ENCODE results near the gene MYADM.
A peak's percentile ranks its signal among the peaks of the same experiment; 100 is the strongest.

MYADM gene

GRCh38 chr19:53898636-53899341 lies 31.1 kb downstream of the MYADM start:
- Histone ChIP-seq H3K4me3 (ENCODE audit: low read depth in 1 of 5, low read length in 5 of 5) (no peak overlapping the region), H3K27me3 (ENCODE audit: control insufficient read depth in 5 of 5, insufficient read depth in 4 of 5, low read length in 5 of 5) (peaks cover 14 to 41% (median 37%) of the 10 kb centered on the region in 5 donors), H3K9me3 (ENCODE audit: control insufficient read depth in 5 of 5, low read length in 5 of 5) (no peaks in the 10 kb centered on the region), H3K27ac (ENCODE audit: low read depth, low read length) (no peak overlapping the region), H3K4me1 (ENCODE audit: control insufficient read depth in 5 of 5, insufficient read depth in 5 of 5, low read length in 5 of 5) (no peaks in the 10 kb centered on the region), H3K9ac (ENCODE audit: low read length in 5 of 5) (no peak overlapping the region), H3K36me3 (ENCODE audit: control insufficient read depth in 5 of 5, insufficient read depth in 5 of 5, low read length in 5 of 5) (no peaks in the 10 kb centered on the region)

DNA sequence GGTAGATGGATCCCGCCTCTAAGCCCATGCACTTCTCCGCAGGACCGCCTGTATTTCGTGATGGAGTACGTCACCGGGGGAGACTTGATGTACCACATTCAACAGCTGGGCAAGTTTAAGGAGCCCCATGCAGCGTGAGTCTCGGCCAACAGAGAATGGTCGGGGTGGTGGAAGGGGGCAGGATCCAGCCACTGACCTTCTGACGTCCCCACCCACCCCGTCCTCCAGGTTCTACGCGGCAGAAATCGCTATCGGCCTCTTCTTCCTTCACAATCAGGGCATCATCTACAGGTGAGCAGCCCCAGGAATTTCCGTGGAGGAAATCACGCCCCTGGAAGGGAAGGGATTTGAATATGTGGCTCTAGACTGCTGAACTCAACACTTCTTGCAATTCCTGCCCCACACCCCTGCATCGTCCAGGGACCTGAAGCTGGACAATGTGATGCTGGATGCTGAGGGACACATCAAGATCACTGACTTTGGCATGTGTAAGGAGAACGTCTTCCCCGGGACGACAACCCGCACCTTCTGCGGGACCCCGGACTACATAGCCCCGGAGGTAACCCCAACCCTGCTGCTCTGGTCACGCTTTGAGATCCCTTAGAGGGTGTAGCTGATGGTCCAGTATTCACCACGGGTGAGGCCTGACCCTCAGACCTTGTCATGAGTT lies 32.6 kb downstream of the MYADM start:
- H3K27me3 ChIP-seq (ENCODE audit: control insufficient read depth in 5 of 5, insufficient read depth in 4 of 5, low read length in 5 of 5): peaks cover 14 to 45% (median 43%) of the 10 kb centered on the region in 5 donors
- H3K4me1 ChIP-seq (ENCODE audit: control insufficient read depth in 5 of 5, insufficient read depth in 5 of 5, low read length in 5 of 5): no peaks in the 10 kb centered on the region
- no peak overlapping the region for H3K27ac ChIP-seq (ENCODE audit: low read depth, low read length)
- H3K36me3 ChIP-seq (ENCODE audit: control insufficient read depth in 5 of 5, insufficient read depth in 5 of 5, low read length in 5 of 5): no peaks in the 10 kb centered on the region
- no peak overlapping the region for H3K4me3 ChIP-seq (ENCODE audit: low read depth in 1 of 5, low read length in 5 of 5)
- no peak overlapping the region for H3K9ac ChIP-seq (ENCODE audit: low read length in 5 of 5)
- H3K9me3 ChIP-seq (ENCODE audit: control insufficient read depth in 5 of 5, low read length in 5 of 5): no peaks in the 10 kb centered on the region

DNA sequence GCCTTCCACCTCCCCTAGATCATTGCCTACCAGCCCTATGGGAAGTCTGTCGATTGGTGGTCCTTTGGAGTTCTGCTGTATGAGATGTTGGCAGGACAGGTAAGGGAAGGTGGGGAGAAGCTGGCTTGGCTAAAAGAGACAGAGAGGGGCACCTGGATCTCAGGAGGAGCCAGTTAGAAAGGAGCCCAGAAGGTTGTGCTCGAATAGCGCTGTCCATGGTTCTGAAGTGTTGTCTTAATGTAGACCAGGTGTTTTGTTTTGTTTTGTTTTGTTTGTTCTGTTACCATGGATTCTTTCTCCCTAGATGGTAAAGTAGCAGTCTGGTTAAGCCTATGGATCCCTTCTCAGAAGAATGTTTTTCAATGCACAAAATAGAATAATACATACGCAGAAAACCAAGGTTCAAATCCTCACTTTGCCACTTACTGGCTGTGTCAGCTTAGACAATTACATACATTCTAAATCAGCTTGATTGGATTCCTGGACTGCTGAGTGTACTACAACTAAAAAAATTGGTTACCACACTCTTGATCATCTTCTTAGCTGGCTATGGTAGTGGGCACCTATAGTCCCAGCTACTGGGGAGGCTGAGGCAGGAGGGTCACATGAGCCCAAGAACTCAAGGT lies 35.5 kb downstream of the MYADM start:
- Histone ChIP-seq H3K4me1 (ENCODE audit: control insufficient read depth in 5 of 5, insufficient read depth in 5 of 5, low read length in 5 of 5) (peaks cover 0 to 15% (median 7%) of the 10 kb centered on the region in 5 donors), H3K27ac (ENCODE audit: low read depth, low read length) (no peak overlapping the region), H3K4me3 (ENCODE audit: low read depth in 1 of 5, low read length in 5 of 5) (no peak overlapping the region), H3K36me3 (ENCODE audit: control insufficient read depth in 5 of 5, insufficient read depth in 5 of 5, low read length in 5 of 5) (no peaks in the 10 kb centered on the region), H3K9me3 (ENCODE audit: control insufficient read depth in 5 of 5, low read length in 5 of 5) (no peaks in the 10 kb centered on the region), H3K9ac (ENCODE audit: low read length in 5 of 5) (no peak overlapping the region), H3K27me3 (ENCODE audit: control insufficient read depth in 5 of 5, insufficient read depth in 4 of 5, low read length in 5 of 5) (peaks cover 20 to 47% (median 46%) of the 10 kb centered on the region in 5 donors)

DNA sequence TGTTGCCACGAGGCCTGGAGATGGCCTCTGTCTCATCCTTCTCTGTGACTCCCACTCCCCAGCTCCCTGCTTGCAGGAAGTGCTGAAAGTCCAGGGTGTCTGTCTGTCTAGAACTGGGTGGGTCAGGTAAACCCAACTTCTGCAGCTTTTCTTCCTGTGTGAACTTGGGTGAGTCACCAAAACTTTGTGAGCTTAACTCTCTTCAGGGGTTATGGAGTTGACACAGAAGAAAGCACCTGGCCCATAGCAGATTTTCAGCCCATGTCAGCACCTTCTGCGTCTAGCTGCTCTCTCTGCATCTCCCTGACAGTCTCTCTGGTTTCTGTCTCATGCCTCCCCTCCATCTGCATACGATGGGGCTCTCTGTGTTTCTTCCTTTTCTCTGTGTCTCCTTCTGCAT lies 37.2 kb downstream of the MYADM start:
- Histone ChIP-seq H3K4me1 (ENCODE audit: control insufficient read depth in 5 of 5, insufficient read depth in 5 of 5, low read length in 5 of 5) (peaks cover 0 to 22% (median 11%) of the 10 kb centered on the region in 5 donors), H3K9ac (ENCODE audit: low read length in 5 of 5) (no peak overlapping the region), H3K27ac (ENCODE audit: low read depth, low read length) (no peak overlapping the region), H3K9me3 (ENCODE audit: control insufficient read depth in 5 of 5, low read length in 5 of 5) (no peaks in the 10 kb centered on the region), H3K27me3 (ENCODE audit: control insufficient read depth in 5 of 5, insufficient read depth in 4 of 5, low read length in 5 of 5) (peaks cover 24 to 52% (median 51%) of the 10 kb centered on the region in 5 donors), H3K36me3 (ENCODE audit: control insufficient read depth in 5 of 5, insufficient read depth in 5 of 5, low read length in 5 of 5) (no peaks in the 10 kb centered on the region), H3K4me3 (ENCODE audit: low read depth in 1 of 5, low read length in 5 of 5) (no peak overlapping the region)

DNA sequence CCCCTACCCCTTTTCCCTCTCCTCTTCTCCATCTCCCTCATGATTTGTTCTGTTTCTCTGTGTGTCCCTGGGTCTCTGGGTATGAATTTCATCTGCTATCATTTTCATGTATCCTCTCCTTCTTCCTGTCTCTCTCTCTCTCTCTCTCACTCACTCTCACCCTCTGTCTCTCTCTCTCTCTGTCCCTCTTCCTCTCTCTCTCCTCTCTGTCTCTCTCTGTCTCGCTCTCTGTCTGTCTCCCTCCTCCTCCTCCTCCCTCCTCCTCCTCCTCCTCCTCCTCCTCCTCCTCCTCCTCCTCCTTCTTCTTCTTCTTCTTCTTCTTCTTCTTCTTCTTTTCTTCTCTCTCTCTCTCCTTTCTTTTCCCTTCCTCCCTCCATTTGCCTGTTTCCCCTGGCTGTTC lies 38.1 kb downstream of the MYADM start:
- H3K27ac ChIP-seq (ENCODE audit: low read depth, low read length): no peak overlapping the region
- H3K9ac ChIP-seq (ENCODE audit: low read length in 5 of 5): no peak overlapping the region
- H3K4me1 ChIP-seq (ENCODE audit: control insufficient read depth in 5 of 5, insufficient read depth in 5 of 5, low read length in 5 of 5): peaks cover 0 to 22% (median 11%) of the 10 kb centered on the region in 5 donors
- peaks cover 27 to 56% (median 53%) of the 10 kb centered on the region in 5 donors for H3K27me3 ChIP-seq (ENCODE audit: control insufficient read depth in 5 of 5, insufficient read depth in 4 of 5, low read length in 5 of 5)
- H3K36me3 ChIP-seq (ENCODE audit: control insufficient read depth in 5 of 5, insufficient read depth in 5 of 5, low read length in 5 of 5): no peaks in the 10 kb centered on the region
- no peak overlapping the region for H3K4me3 ChIP-seq (ENCODE audit: low read depth in 1 of 5, low read length in 5 of 5)
- H3K9me3 ChIP-seq (ENCODE audit: control insufficient read depth in 5 of 5, low read length in 5 of 5): no peaks in the 10 kb centered on the region

GRCh38 chr19:53906211-53907192 lies 38.8 kb downstream of the MYADM start:
- peaks cover 25 to 58% (median 56%) of the 10 kb centered on the region in 5 donors for H3K27me3 ChIP-seq (ENCODE audit: control insufficient read depth in 5 of 5, insufficient read depth in 4 of 5, low read length in 5 of 5)
- no peak overlapping the region for H3K9ac ChIP-seq (ENCODE audit: low read length in 5 of 5)
- H3K9me3 ChIP-seq (ENCODE audit: control insufficient read depth in 5 of 5, low read length in 5 of 5): no peaks in the 10 kb centered on the region
- H3K27ac ChIP-seq (ENCODE audit: low read depth, low read length): no peak overlapping the region
- peaks cover 0 to 22% (median 11%) of the 10 kb centered on the region in 5 donors for H3K4me1 ChIP-seq (ENCODE audit: control insufficient read depth in 5 of 5, insufficient read depth in 5 of 5, low read length in 5 of 5)
- H3K36me3 ChIP-seq (ENCODE audit: control insufficient read depth in 5 of 5, insufficient read depth in 5 of 5, low read length in 5 of 5): no peaks in the 10 kb centered on the region
- H3K4me3 ChIP-seq (ENCODE audit: low read depth in 1 of 5, low read length in 5 of 5): no peak overlapping the region

DNA sequence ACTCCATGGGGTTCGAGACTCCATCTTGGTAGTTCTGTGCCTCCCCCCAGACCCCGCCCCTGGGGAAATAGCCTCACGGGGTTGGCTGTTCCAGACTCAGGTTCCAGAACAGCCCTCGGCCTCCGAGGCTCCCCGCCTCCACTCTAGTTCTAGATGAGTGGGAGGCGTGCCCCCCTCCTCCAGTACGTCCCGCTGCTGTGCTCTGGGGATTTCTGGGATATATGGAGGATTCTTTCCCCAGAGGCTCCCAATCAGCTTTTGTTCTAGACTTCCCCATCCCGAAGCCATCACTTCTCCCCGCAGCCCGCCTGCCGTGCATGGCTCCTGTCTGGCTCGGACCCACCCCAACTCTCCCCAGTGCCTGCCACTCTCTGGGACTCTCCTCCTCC lies 39.5 kb downstream of the MYADM start:
- Histone ChIP-seq H3K4me1 (ENCODE audit: control insufficient read depth in 5 of 5, insufficient read depth in 5 of 5, low read length in 5 of 5) (peaks cover 0 to 22% (median 11%) of the 10 kb centered on the region in 5 donors), H3K9me3 (ENCODE audit: control insufficient read depth in 5 of 5, low read length in 5 of 5) (no peaks in the 10 kb centered on the region), H3K4me3 (ENCODE audit: low read depth in 1 of 5, low read length in 5 of 5) (no peak overlapping the region), H3K9ac (ENCODE audit: low read length in 5 of 5) (no peak overlapping the region), H3K27ac (ENCODE audit: low read depth, low read length) (no peak overlapping the region), H3K36me3 (ENCODE audit: control insufficient read depth in 5 of 5, insufficient read depth in 5 of 5, low read length in 5 of 5) (no peaks in the 10 kb centered on the region), H3K27me3 (ENCODE audit: control insufficient read depth in 5 of 5, insufficient read depth in 4 of 5, low read length in 5 of 5) (peaks cover 32 to 65% (median 63%) of the 10 kb centered on the region in 5 donors)

DNA sequence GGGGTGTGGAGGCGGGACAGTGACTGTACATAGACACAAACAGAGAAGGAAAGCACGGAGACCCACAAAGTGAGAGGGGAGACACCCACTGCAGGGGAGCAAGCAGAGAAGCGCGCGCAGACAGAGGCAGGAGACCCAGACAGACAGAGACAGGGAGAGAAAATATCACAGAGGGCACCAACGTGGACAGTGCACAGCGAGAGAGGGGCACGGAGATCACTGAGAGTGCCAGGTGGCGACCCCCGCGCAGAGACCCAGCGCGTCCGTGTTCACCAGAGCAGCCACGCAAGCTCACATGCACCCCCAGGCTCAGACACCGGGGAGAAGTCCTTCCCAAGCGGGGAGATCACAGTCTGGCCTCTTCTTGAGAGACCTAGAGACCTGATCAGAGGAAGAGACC lies 40.0 kb downstream of the MYADM start:
- Histone ChIP-seq H3K9ac (ENCODE audit: low read length in 5 of 5) (no peak overlapping the region), H3K36me3 (ENCODE audit: control insufficient read depth in 5 of 5, insufficient read depth in 5 of 5, low read length in 5 of 5) (no peaks in the 10 kb centered on the region), H3K27ac (ENCODE audit: low read depth, low read length) (no peak overlapping the region), H3K9me3 (ENCODE audit: control insufficient read depth in 5 of 5, low read length in 5 of 5) (peaks cover 0 to 3% (median 0%) of the 10 kb centered on the region in 5 donors), H3K27me3 (ENCODE audit: control insufficient read depth in 5 of 5, insufficient read depth in 4 of 5, low read length in 5 of 5) (peaks cover 32 to 70% (median 68%) of the 10 kb centered on the region in 5 donors), H3K4me1 (ENCODE audit: control insufficient read depth in 5 of 5, insufficient read depth in 5 of 5, low read length in 5 of 5) (peaks cover 0 to 22% (median 11%) of the 10 kb centered on the region in 5 donors), H3K4me3 (ENCODE audit: low read depth in 1 of 5, low read length in 5 of 5) (peak overlapping the region in 1 of 5 donors; percentile 16)

DNA sequence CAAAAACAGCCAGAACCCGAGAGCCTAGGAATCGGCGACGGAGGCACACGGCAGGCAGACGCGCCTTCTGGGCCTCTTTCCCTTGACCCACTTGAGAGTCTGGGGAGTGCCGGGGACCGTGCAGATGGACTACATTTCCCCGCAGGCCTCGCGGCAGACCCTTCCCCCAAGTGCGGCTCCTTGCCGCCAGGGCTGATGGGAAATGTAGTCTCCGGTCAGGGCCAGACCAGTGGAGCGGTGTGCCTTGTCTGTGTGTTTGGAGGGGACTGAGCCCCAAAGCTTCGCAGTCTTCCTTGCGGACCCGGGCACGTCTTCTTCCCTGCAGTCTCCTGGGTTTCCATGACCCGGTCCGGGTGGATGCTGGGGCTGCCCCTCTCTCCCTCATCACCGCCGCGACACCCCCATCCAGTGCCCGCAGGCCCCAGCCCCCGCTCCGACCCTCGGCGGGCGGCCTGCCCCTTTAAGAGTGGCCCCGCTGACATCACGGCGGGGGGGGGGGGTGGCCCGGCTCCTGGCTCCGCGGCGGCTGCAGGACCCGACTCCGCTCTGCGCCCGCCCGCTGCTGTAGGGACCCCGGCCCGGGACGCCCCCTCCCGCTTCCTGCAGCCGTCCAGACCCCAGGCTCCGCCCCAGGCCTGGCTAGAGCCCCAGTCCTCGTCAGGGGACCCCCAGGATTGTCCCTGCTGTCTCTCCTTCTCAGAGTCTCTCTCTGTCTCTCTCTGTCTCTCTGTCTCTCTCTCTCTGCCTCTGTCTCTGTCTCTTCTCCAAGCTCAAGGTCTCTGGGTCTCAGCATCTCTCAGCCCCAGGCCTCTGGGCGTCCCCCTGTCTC lies 40.6 kb downstream of the MYADM start:
- H3K4me1 ChIP-seq (ENCODE audit: control insufficient read depth in 5 of 5, insufficient read depth in 5 of 5, low read length in 5 of 5): peaks cover 0 to 22% (median 11%) of the 10 kb centered on the region in 5 donors
- peaks cover 35 to 75% (median 72%) of the 10 kb centered on the region in 5 donors for H3K27me3 ChIP-seq (ENCODE audit: control insufficient read depth in 5 of 5, insufficient read depth in 4 of 5, low read length in 5 of 5)
- no peak overlapping the region for H3K9ac ChIP-seq (ENCODE audit: low read length in 5 of 5)
- H3K27ac ChIP-seq (ENCODE audit: low read depth, low read length): no peak overlapping the region
- H3K4me3 ChIP-seq (ENCODE audit: low read depth in 1 of 5, low read length in 5 of 5): peak overlapping the region in 1 of 5 donors; percentile 16
- peaks cover 0 to 3% (median 0%) of the 10 kb centered on the region in 5 donors for H3K9me3 ChIP-seq (ENCODE audit: control insufficient read depth in 5 of 5, low read length in 5 of 5)
- H3K36me3 ChIP-seq (ENCODE audit: control insufficient read depth in 5 of 5, insufficient read depth in 5 of 5, low read length in 5 of 5): no peaks in the 10 kb centered on the region

Data from subcutaneous abdominal adipose tissue (tissue), 5 donors.